Suprapubic skin (tissue), 4 donors: ENCODE data around the gene FAU. TPM values are rescaled to one million over a fixed set of nuclear protein-coding genes. Genes with fewer than 3 reads are reported as not detected.

Experiments used
- DNase-seq, 2 donors: peaks; one replicate each; pipeline ENCODE4 v3.0.0-alpha.2; 2019; ENCODE audit warnings: low spot score in 2 of 2
- H3K27ac ChIP-seq: fragments of 200-600 bp; sonication (generic); one replicate; pipeline ENCODE4 v1.5.1; 2019
- H3K27me3 ChIP-seq: fragments of 200-600 bp; sonication (generic); one replicate; pipeline ENCODE4 v1.5.1; 2019
- H3K36me3 ChIP-seq: fragments of 200-600 bp; sonication (generic); one replicate; pipeline ENCODE4 v1.5.1; 2019
- H3K4me1 ChIP-seq: fragments of 200-600 bp; sonication (generic); one replicate; pipeline ENCODE4 v1.5.1; 2019
- H3K4me3 ChIP-seq: fragments of 200-600 bp; sonication (generic); one replicate; pipeline ENCODE4 v1.5.1; 2019; ENCODE audit warnings: mild to moderate bottlenecking
- H3K9me3 ChIP-seq: fragments of 200-600 bp; sonication (generic); one replicate; pipeline ENCODE4 v1.5.1; 2019
- EP300 ChIP-seq: sonication (generic); formaldehyde crosslinking; IDR thresholded peaks from one replicate; pipeline ENCODE4 v1.6.1; 2017; ENCODE audit warnings: antibody characterized with exemption
- POLR2A ChIP-seq, 2 donors: fragments of 450-650 bp; IDR thresholded peaks; one replicate each; pipeline ENCODE4 v1.6.1; 2017; ENCODE audit warnings: antibody characterized with exemption in 2 of 2, mild to moderate bottlenecking in 2 of 2, moderate library complexity in 2 of 2
- POLR2AphosphoS5 ChIP-seq, 3 donors: sonication (generic); formaldehyde crosslinking; IDR thresholded peaks; one replicate each; pipeline ENCODE4 v1.6.1; 2017; ENCODE audit warnings: antibody characterized with exemption in 3 of 3
- WGBS: methylation state at CpG from one replicate; pipeline ENCODE4 v1.1.5; 2018; 5-methylcytosine and 5-hydroxymethylcytosine counted together
- total RNA-seq, 4 donors: library from RNA; depleted of rRNA; stranded (reverse); fragments of >200 nt; gene quantifications; one replicate each; pipeline ENCODE4 v1.1.0, GENCODE V29; 2016
- TF ChIP-seq, protein P1 (sequence below), 2 donors: fragments of 200-600 bp in 1 of 2; fragments of 450-650 bp in 1 of 2; sonication (generic) in 1 of 2; IDR thresholded peaks; one replicate each; pipeline ENCODE4 v1.5.1; 2016 to 2019; ENCODE audit warnings: antibody characterized with exemption in 2 of 2, mild to moderate bottlenecking in 1 of 2, moderate library complexity in 1 of 2

FAU gene
- total RNA-seq, 4 donors from 2014 or later = 584 to 609 (median 602) TPM

DNA sequence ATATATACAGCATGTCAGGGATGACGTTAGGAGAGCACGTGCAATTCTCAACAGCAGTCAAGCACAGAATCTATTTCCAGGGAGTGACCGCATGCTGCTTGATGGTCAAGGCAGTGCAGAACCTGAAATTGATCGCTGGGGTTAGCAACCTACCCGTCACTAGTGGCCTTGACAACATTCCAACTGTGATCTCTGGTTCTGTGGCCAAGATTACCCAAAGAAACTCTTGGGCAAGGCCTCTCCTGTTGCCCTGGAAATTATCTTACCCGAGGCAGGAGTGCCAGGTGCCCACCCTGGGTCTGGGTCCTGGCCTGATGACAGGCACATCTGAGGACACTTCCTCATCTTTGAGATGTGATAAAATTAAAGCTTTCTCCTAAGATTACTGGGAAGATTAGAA, 8.1 kb downstream of the FAU start:
- Histone ChIP-seq H3K9me3 (no peaks in the 10 kb centered on the region), H3K4me1 (peaks cover 76% of the 10 kb centered on the region), H3K36me3 (peaks cover 16% of the 10 kb centered on the region), H3K4me3 (no peak overlapping the region), H3K27ac (no peak overlapping the region), H3K27me3 (no peaks in the 10 kb centered on the region)
- 75% methylated on average over 6 of the region's 6 CpGs for WGBS
- TF ChIP-seq POLR2A (IDR thresholded peaks at IDR 0.05) (no peak), EP300 (no peak), POLR2AphosphoS5 (IDR thresholded peaks at IDR 0.05) (no peak)
- TF ChIP-seq, protein P1, sequence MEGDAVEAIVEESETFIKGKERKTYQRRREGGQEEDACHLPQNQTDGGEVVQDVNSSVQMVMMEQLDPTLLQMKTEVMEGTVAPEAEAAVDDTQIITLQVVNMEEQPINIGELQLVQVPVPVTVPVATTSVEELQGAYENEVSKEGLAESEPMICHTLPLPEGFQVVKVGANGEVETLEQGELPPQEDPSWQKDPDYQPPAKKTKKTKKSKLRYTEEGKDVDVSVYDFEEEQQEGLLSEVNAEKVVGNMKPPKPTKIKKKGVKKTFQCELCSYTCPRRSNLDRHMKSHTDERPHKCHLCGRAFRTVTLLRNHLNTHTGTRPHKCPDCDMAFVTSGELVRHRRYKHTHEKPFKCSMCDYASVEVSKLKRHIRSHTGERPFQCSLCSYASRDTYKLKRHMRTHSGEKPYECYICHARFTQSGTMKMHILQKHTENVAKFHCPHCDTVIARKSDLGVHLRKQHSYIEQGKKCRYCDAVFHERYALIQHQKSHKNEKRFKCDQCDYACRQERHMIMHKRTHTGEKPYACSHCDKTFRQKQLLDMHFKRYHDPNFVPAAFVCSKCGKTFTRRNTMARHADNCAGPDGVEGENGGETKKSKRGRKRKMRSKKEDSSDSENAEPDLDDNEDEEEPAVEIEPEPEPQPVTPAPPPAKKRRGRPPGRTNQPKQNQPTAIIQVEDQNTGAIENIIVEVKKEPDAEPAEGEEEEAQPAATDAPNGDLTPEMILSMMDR (IDR thresholded peaks at IDR 0.05) = no peak
- no peak for DNase-seq

DNA sequence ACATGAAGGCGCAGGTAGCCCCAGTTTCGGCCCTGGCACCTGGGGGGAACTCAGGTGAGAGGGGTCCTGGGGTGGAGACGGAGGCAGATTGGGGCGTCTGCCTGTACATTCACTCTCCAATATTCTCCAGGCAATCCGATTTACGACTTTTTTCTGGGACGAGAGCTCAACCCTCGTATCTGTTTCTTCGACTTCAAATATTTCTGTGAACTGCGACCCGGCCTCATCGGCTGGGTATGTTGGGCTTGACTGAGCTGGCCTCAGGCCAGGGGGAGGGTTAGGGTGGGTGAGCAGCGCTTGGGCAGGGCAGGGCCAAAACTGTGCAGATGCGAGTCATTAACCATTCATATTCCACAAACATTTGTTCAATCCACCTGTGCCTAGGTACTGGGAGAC, 8.6 kb downstream of the FAU start:
- DNase-seq = peak in 1 of 2 donors; percentile 75
- WGBS = 10% methylated on average over 14 of the region's 14 CpGs
- peaks cover 16% of the 10 kb centered on the region for H3K36me3 ChIP-seq
- H3K27ac ChIP-seq = no peak overlapping the region
- peak overlapping the region; percentile 61 for H3K4me3 ChIP-seq
- H3K27me3 ChIP-seq = no peaks in the 10 kb centered on the region
- H3K4me1 ChIP-seq = peaks cover 73% of the 10 kb centered on the region
- no peaks in the 10 kb centered on the region for H3K9me3 ChIP-seq
- no peak for TF ChIP-seq EP300

DNA sequence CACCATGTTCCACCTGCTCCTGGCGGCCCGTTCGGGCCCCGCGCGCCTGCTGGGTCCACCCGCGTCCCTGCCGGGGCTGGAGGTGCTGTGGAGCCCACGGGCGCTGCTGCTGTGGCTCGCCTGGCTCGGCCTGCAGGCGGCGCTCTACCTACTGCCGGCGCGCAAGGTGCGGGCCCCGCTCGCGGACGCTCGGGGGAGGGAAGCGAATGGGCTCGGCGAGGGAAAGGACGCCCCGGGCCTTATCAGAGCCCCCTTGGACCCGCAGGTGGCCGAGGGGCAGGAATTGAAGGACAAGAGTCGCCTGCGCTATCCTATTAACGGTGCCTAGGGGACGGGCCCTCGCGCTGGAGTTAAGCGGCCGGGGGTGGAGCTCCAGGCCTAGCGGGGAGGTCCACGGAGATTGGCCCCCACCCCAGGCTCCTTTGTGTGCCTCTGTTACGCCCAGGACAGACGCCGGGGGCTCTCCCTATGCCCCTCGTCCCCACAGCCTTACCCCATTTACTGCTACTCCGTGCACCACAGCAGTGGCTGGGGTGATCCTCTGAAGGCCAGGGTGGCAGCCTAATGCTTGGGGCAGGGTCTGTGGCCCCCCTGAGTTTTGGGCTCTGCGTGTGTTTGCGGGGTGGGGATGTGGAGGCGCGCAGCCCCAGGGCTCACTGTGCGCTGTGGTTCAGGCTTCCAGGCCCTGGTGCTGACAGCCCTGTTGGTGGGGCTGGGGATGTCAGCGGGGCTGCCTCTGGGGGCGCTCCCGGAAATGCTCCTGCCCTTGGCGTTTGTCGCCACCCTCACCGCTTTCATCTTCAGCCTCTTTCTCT, 9.2 kb downstream of the FAU start:
- TF ChIP-seq, protein P1 (IDR thresholded peaks at IDR 0.05) = peak; percentile 53 to 97
- TF ChIP-seq POLR2A (IDR thresholded peaks at IDR 0.05) (no peak), POLR2AphosphoS5 (IDR thresholded peaks at IDR 0.05) (peak in 1 of 3 donors; percentile 59), EP300 (no peak)
- peak overlapping the region; percentile 59 for H3K27ac ChIP-seq

DNA sequence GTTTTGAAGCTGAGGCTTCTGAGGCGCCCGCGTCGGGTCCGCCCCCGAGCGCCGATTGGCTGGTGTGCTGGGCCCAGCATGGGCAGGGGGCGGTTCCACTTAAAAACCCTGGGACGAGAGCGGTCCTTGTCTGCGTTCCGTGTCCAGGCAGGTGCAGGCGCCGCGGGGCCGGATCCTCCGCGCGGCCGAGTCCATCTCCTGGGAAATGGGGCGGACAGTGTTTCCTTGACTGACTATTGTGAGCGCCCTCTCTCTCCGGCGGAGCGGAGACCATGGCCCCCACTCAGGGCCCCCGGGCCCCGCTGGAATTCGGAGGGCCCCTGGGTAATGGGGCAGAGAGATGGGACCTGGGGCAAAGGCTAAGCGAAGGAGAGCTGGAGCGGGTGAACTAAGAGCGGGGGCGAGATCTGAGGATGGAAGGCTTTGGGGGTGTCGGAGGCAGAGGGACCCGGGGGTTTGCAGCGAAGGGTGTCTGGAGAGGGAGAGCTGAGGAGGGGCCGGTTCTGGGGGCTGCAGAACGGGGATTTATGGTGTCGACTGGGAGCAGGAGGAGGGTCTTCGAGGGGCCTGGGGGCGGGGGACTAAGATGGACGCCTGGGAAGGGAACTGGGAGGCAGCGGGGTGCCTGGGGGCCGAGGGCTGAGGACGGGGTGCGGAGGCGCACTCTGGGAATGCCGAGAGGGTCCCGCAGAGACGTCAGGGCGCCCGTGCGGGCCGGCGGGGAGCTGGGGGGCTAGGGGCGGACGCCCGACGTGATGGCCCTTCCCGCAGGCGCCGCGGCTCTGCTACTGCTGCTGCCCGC, 10.0 kb downstream of the FAU start, which contains the start of gene TM7SF2:
TSS of gene TM7SF2 (plus strand) at position 129 of the 802 bp plus-strand sequence. CDS start at position 273, 144 bp downstream.
- Histone ChIP-seq H3K36me3 (peaks cover 26% of the 10 kb centered on the region), H3K4me1 (peaks cover 64% of the 10 kb centered on the region), H3K27me3 (no peaks in the 10 kb centered on the region), H3K9me3 (no peaks in the 10 kb centered on the region), H3K4me3 (peak within 1 kb of the TSS; percentile 61), H3K27ac (peak within 1 kb of the TSS; percentile 59)
- peak in 1 of 2 donors; percentile 31 for TF ChIP-seq POLR2A (IDR thresholded peaks at IDR 0.05)
- TF ChIP-seq, protein P1 (IDR thresholded peaks at IDR 0.05) = no peak
- no peak for TF ChIP-seq EP300
- TF ChIP-seq POLR2AphosphoS5 (IDR thresholded peaks at IDR 0.05) = peak in 2 of 3 donors; percentile 20 to 31
- 1% methylated on average over 19 of the region's 64 CpGs for WGBS
- peak; percentile 97 to 98 for DNase-seq

More for the DNA sequence above, 9.2 kb downstream of the FAU start:
- no peaks in the 10 kb centered on the region for H3K27me3 ChIP-seq
- DNase-seq = peak; percentile 75 to 80
- no peaks in the 10 kb centered on the region for H3K9me3 ChIP-seq
- peak overlapping the region; percentile 61 for H3K4me3 ChIP-seq
- peaks cover 67% of the 10 kb centered on the region for H3K4me1 ChIP-seq
- H3K36me3 ChIP-seq = peaks cover 21% of the 10 kb centered on the region
- WGBS = 0% methylated on average over 12 of the region's 57 CpGs

DNA sequence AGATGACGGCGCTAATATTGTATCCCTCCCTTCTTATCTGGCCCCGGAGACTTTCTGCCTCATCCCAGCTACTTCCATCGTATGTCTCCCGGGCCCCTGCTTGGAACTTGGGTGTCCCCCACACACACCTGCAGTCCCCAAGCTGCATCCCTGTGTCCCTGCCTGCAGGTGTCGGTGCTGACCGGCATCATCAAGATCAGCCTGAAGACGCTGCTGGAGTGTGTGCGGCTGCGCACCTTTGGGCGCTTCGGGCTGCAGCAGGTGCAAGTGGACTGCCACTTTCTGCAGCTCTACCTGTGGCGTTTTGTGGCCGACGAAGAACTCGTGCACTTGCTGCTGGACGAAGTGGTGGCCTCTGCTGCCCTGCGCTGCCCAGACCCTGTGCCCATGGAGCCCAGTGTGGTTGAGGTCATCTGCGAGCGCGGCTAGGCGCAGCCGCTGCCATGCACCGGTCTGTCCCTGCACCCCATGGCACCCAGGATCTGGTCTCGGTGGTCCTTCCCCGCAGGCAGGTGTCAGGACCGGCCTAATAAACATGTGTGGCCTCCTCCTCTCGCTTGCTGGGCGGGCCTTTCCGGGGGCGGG, 10.7 kb downstream of the FAU start:
- Histone ChIP-seq H3K9me3 (no peaks in the 10 kb centered on the region), H3K4me3 (peak overlapping the region; percentile 61), H3K27me3 (no peaks in the 10 kb centered on the region), H3K36me3 (peaks cover 26% of the 10 kb centered on the region), H3K4me1 (peaks cover 57% of the 10 kb centered on the region), H3K27ac (no peak overlapping the region)
- TF ChIP-seq POLR2AphosphoS5 (IDR thresholded peaks at IDR 0.05) (no peak), POLR2A (IDR thresholded peaks at IDR 0.05) (no peak), EP300 (no peak)
- TF ChIP-seq, protein P1 (IDR thresholded peaks at IDR 0.05) = no peak
- DNase-seq = peak in 1 of 2 donors; percentile 73
- WGBS = 84% methylated on average over 11 of the region's 31 CpGs
